ENCODE measurements around the gene VCX3A. TPM values are rescaled to one million over a fixed set of nuclear protein-coding genes. Genes with fewer than 3 reads are reported as not detected.

Gene VCX3A
- total and polyA plus RNA-seq, 4 donors: 0.08 to 0.16 TPM; not detected in 2

DNA sequence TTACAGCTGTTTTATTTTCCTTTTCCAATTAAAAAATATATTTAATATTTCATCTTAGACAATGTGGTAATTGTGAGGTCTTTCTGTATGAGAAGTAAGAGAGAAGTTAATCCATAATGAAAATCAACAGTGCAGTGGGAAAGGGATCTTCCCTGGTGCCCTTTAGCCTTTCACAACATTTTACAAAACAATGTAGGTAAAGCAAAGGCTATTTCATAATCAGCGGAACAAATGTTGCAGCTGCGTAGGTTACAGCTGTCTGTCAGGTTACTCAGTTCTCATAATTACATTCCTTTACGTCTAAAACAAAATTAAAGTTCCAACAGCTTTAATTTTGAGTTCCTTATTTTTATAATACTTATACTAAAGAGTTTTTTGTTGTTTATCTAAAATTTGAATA, 22.8 kb upstream of the VCX3A start:
- H3K36me3 ChIP-seq (ENCODE audit: control insufficient read depth in 4 of 4, insufficient read depth in 4 of 4, low read length in 4 of 4): no peaks in the 10 kb centered on the region
- H3K9ac ChIP-seq (ENCODE audit: insufficient read depth in 1 of 2, low read length in 2 of 2): no peak overlapping the region
- TF ChIP-seq, protein P1, sequence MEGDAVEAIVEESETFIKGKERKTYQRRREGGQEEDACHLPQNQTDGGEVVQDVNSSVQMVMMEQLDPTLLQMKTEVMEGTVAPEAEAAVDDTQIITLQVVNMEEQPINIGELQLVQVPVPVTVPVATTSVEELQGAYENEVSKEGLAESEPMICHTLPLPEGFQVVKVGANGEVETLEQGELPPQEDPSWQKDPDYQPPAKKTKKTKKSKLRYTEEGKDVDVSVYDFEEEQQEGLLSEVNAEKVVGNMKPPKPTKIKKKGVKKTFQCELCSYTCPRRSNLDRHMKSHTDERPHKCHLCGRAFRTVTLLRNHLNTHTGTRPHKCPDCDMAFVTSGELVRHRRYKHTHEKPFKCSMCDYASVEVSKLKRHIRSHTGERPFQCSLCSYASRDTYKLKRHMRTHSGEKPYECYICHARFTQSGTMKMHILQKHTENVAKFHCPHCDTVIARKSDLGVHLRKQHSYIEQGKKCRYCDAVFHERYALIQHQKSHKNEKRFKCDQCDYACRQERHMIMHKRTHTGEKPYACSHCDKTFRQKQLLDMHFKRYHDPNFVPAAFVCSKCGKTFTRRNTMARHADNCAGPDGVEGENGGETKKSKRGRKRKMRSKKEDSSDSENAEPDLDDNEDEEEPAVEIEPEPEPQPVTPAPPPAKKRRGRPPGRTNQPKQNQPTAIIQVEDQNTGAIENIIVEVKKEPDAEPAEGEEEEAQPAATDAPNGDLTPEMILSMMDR (IDR thresholded peaks at IDR 0.05; ENCODE audit: control extremely low read depth, extremely low read depth): no peak
- WGBS, 2 donors: 88 to 96% methylated on average over 3 of the region's 3 CpGs
- H3K27me3 ChIP-seq (ENCODE audit: control insufficient read depth in 3 of 3, insufficient read depth in 3 of 3, low read length in 2 of 3): peaks cover 0 to 5% (median 0%) of the 10 kb centered on the region in 3 donors
- peaks cover 0 to 8% (median under 1%) of the 10 kb centered on the region in 4 donors for H3K9me3 ChIP-seq (ENCODE audit: control insufficient read depth in 4 of 4, insufficient read depth in 3 of 4, low read length in 3 of 4)
- no peak for ATAC-seq (ENCODE audit: insufficient read depth, low FRiP score)
- H3K27ac ChIP-seq (ENCODE audit: low read depth in 1 of 2, low read length in 1 of 2): no peak overlapping the region
- no peaks in the 10 kb centered on the region for H3K4me1 ChIP-seq (ENCODE audit: control insufficient read depth in 5 of 5, insufficient read depth in 5 of 5, low read length in 5 of 5)
- H3K4me3 ChIP-seq: no peak overlapping the region
- no peak for DNase-seq

DNA sequence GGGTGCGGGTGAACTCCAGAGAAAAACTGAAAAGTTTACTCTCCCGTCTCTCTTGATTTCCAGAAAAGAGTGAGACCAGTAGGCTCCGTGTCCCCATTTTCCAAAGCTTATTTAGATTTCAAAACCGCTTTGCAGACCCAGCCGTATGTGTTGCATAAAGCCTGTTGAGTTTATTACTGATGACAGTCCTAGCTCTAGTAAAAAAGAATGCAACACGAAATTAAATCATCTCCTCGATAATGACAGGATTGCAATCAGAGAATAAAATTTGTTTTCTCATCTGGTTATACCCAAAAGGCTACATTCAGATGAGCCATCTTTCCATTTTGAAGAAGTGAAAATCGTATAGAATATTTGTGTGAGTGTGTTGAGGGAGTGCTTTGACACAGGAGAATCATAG, 16.1 kb upstream of the VCX3A start:
- no peak overlapping the region for H3K4me3 ChIP-seq
- DNase-seq: no peak
- no peaks in the 10 kb centered on the region for H3K4me1 ChIP-seq (ENCODE audit: control insufficient read depth in 5 of 5, insufficient read depth in 5 of 5, low read length in 5 of 5)
- H3K9ac ChIP-seq (ENCODE audit: insufficient read depth in 1 of 2, low read length in 2 of 2): no peak overlapping the region
- TF ChIP-seq, protein P1 (IDR thresholded peaks at IDR 0.05; ENCODE audit: control extremely low read depth, extremely low read depth): no peak
- H3K27ac ChIP-seq (ENCODE audit: low read depth in 1 of 2, low read length in 1 of 2): no peak overlapping the region
- no peaks in the 10 kb centered on the region for H3K36me3 ChIP-seq (ENCODE audit: control insufficient read depth in 4 of 4, insufficient read depth in 4 of 4, low read length in 4 of 4)
- WGBS, 2 donors: 79 to 85% methylated on average over 8 of the region's 8 CpGs
- peaks cover 0 to 19% (median 0%) of the 10 kb centered on the region in 3 donors for H3K27me3 ChIP-seq (ENCODE audit: control insufficient read depth in 3 of 3, insufficient read depth in 3 of 3, low read length in 2 of 3)
- H3K9me3 ChIP-seq (ENCODE audit: control insufficient read depth in 4 of 4, insufficient read depth in 3 of 4, low read length in 3 of 4): peaks cover 0 to 4% (median 1%) of the 10 kb centered on the region in 4 donors
- no peak for ATAC-seq (ENCODE audit: insufficient read depth, low FRiP score)

DNA sequence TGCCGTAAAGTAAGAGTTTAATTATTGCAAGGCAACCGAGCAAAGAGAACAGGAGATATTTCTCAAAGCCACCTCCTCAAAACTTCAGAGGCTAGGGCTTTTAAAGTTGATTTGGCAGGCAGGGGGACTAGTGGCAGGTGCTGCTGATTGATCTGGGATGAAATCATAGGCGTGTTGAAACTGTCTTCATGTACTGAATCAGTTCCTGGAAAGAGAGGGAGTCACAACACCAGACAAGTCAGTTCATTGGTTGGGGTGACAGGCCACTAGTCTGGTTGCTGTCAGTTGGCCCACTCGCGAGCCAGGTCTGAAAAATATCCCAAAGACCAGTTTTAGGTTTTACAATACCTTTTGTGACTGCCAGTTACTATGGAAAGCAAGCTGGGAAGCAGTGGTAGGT, 10.8 kb upstream of the VCX3A start:
- H3K4me1 ChIP-seq (ENCODE audit: control insufficient read depth in 5 of 5, insufficient read depth in 5 of 5, low read length in 5 of 5): no peaks in the 10 kb centered on the region
- ATAC-seq (ENCODE audit: insufficient read depth, low FRiP score) (no peak), DNase-seq (no peak)
- no peak overlapping the region for H3K4me3 ChIP-seq
- H3K36me3 ChIP-seq (ENCODE audit: control insufficient read depth in 4 of 4, insufficient read depth in 4 of 4, low read length in 4 of 4): no peaks in the 10 kb centered on the region
- TF ChIP-seq, protein P1 (IDR thresholded peaks at IDR 0.05; ENCODE audit: control extremely low read depth, extremely low read depth): no peak
- no peak overlapping the region for H3K27ac ChIP-seq (ENCODE audit: low read depth in 1 of 2, low read length in 1 of 2)
- WGBS, 2 donors: 75 to 84% methylated on average over 5 of the region's 5 CpGs
- H3K9ac ChIP-seq (ENCODE audit: insufficient read depth in 1 of 2, low read length in 2 of 2): no peak overlapping the region
- peaks cover 0 to 3% (median 0%) of the 10 kb centered on the region in 4 donors for H3K9me3 ChIP-seq (ENCODE audit: control insufficient read depth in 4 of 4, insufficient read depth in 3 of 4, low read length in 3 of 4)
- H3K27me3 ChIP-seq (ENCODE audit: control insufficient read depth in 3 of 3, insufficient read depth in 3 of 3, low read length in 2 of 3): peaks cover 0 to 15% (median 0%) of the 10 kb centered on the region in 3 donors

DNA sequence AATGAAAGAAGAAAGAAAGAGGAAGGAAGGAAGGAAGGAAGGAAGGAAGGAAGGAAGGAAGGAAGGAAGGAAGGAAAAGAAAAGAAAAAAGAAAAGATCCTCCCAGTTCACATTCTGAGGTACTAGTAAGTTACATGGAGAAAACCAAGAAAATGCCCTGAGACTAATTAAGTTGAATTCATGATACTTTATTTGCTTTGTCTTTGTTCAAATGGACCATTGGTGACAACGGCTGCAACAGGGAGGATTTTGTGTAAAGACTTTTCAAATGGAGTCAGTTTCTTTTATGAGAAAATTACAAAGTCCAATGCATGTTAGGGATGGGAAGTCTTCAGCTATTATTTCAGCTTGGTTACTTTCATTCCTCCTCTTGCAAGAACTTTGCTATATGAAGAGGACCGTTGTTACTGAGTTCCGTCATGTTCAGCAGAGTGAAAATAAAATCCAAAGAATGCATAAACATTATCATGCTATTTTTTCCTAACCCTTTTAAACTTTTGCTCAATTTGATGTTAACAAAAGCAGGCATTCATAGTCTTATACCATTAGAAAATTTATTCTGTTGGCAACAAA, 8.3 kb downstream of the VCX3A start:
- 83 to 94% methylated on average over 3 of the region's 3 CpGs for WGBS, 2 donors
- ATAC-seq (ENCODE audit: insufficient read depth, low FRiP score): no peak
- H3K27ac ChIP-seq (ENCODE audit: low read depth in 1 of 2, low read length in 1 of 2): no peak overlapping the region

More for the DNA sequence above, 8.3 kb downstream of the VCX3A start:
- Histone ChIP-seq H3K4me1 (ENCODE audit: control insufficient read depth in 5 of 5, insufficient read depth in 5 of 5, low read length in 5 of 5) (no peaks in the 10 kb centered on the region), H3K9me3 (ENCODE audit: control insufficient read depth in 4 of 4, insufficient read depth in 3 of 4, low read length in 3 of 4) (no peaks in the 10 kb centered on the region), H3K27me3 (ENCODE audit: control insufficient read depth in 3 of 3, insufficient read depth in 3 of 3, low read length in 2 of 3) (peaks cover 0 to 2% (median 0%) of the 10 kb centered on the region in 3 donors), H3K4me3 (no peak overlapping the region), H3K9ac (ENCODE audit: insufficient read depth in 1 of 2, low read length in 2 of 2) (no peak overlapping the region), H3K36me3 (ENCODE audit: control insufficient read depth in 4 of 4, insufficient read depth in 4 of 4, low read length in 4 of 4) (no peaks in the 10 kb centered on the region)
- DNase-seq: no peak
- TF ChIP-seq, protein P1 (IDR thresholded peaks at IDR 0.05; ENCODE audit: control extremely low read depth, extremely low read depth): no peak

Measured in lung (tissue), 12 donors.